IPS-15b (cell line): ENCODE data around the gene USP22.

Experiments used
- H3K27me3 ChIP-seq: one replicate; pipeline ENCODE4 v1.6.1; 2013; ENCODE audit warnings: low read length; ENCODE audit not compliant: control insufficient read depth, insufficient read depth
- H3K36me3 ChIP-seq: one replicate; pipeline ENCODE4 v1.6.1; 2013; ENCODE audit warnings: low read length; ENCODE audit not compliant: control insufficient read depth, insufficient read depth
- H3K4me1 ChIP-seq: one replicate; pipeline ENCODE4 v1.6.1; 2013; ENCODE audit warnings: mild to moderate bottlenecking, low read length; ENCODE audit not compliant: control insufficient read depth, insufficient read depth
- H3K4me3 ChIP-seq: one replicate; pipeline ENCODE4 v1.5.1; 2013; ENCODE audit warnings: low read depth, low read length
- H3K9ac ChIP-seq: one replicate; pipeline ENCODE4 v1.6.1; 2013; ENCODE audit warnings: low read depth, mild to moderate bottlenecking, low read length
- H3K9me3 ChIP-seq: one replicate; pipeline ENCODE4 v1.6.1; 2013; ENCODE audit warnings: mild to moderate bottlenecking, low read length; ENCODE audit not compliant: control insufficient read depth, insufficient read depth

The USP22 gene

GRCh38 chr17:21016826-21017225, 26.0 kb downstream of the USP22 start:
- Histone ChIP-seq H3K9me3 (no peaks in the 10 kb centered on the region), H3K9ac (no peak overlapping the region), H3K27me3 (no peaks in the 10 kb centered on the region), H3K4me3 (no peak overlapping the region), H3K4me1 (no peaks in the 10 kb centered on the region), H3K36me3 (peaks cover 93% of the 10 kb centered on the region)

DNA sequence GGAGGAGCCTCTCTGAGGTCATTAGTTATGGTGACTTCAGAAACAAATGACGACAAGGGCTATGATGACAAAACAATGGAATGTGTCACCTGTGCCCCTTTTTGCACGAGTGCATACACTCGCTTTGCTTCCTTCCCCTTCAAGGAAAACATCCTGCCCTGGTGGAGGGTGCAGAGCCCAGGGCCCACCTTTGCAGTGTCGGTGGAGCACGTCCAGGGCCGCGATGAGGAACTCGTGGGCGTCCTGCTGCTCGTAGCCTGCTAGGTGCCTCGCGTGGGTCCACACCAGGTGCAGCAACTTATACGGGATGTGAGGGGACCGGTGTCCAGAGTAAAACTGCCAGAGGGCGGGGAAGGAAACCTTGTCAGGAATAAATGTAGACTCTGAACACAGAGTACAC, 27.2 kb downstream of the USP22 start:
- no peak overlapping the region for H3K4me3 ChIP-seq
- no peak overlapping the region for H3K9ac ChIP-seq
- H3K27me3 ChIP-seq, result no peaks in the 10 kb centered on the region
- H3K4me1 ChIP-seq, result no peaks in the 10 kb centered on the region
- no peaks in the 10 kb centered on the region for H3K9me3 ChIP-seq
- H3K36me3 ChIP-seq, result peaks cover 95% of the 10 kb centered on the region

- Histone ChIP-seq H3K36me3 (peaks cover 95% of the 10 kb centered on the region), H3K9ac (no peak overlapping the region), H3K4me1 (no peaks in the 10 kb centered on the region), H3K9me3 (no peaks in the 10 kb centered on the region), H3K4me3 (no peak overlapping the region), H3K27me3 (no peaks in the 10 kb centered on the region)
These were observed 28.3 kb downstream of the USP22 start for GRCh38 chr17:21014498-21014897.

DNA sequence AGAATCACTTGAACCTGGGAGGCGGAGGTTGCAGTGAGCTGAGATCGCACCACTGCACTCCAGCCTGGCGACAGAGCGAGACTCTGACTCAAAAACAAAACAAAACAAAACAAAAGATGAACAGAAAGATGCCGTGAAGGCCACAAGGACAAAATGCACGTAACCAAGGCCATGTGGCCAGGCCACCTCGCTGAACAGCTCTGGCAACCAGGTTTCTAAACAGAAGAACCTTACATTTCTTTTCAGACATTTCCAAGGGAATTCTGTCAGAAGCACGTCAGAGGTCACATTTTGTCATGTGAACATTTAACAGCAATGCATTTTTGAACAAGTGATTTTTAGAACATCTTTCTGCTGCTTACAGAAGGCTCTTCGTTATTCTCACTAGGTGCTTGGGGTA, 28.8 kb downstream of the USP22 start:
- Histone ChIP-seq H3K9me3 (no peaks in the 10 kb centered on the region), H3K27me3 (no peaks in the 10 kb centered on the region), H3K4me1 (no peaks in the 10 kb centered on the region), H3K4me3 (no peak overlapping the region), H3K9ac (no peak overlapping the region), H3K36me3 (peaks cover 89% of the 10 kb centered on the region)

- Histone ChIP-seq H3K4me1 (no peaks in the 10 kb centered on the region), H3K27me3 (no peaks in the 10 kb centered on the region), H3K9ac (no peak overlapping the region), H3K9me3 (no peaks in the 10 kb centered on the region), H3K4me3 (no peak overlapping the region), H3K36me3 (peaks cover 85% of the 10 kb centered on the region)
These were observed 30.1 kb downstream of the USP22 start for GRCh38 chr17:21012736-21013135.

- Histone ChIP-seq H3K27me3 (no peaks in the 10 kb centered on the region), H3K36me3 (peaks cover 81% of the 10 kb centered on the region), H3K9me3 (no peaks in the 10 kb centered on the region), H3K9ac (no peak overlapping the region), H3K4me3 (no peak overlapping the region), H3K4me1 (no peaks in the 10 kb centered on the region)
These were observed 31.9 kb downstream of the USP22 start for GRCh38 chr17:21010705-21011596.

DNA sequence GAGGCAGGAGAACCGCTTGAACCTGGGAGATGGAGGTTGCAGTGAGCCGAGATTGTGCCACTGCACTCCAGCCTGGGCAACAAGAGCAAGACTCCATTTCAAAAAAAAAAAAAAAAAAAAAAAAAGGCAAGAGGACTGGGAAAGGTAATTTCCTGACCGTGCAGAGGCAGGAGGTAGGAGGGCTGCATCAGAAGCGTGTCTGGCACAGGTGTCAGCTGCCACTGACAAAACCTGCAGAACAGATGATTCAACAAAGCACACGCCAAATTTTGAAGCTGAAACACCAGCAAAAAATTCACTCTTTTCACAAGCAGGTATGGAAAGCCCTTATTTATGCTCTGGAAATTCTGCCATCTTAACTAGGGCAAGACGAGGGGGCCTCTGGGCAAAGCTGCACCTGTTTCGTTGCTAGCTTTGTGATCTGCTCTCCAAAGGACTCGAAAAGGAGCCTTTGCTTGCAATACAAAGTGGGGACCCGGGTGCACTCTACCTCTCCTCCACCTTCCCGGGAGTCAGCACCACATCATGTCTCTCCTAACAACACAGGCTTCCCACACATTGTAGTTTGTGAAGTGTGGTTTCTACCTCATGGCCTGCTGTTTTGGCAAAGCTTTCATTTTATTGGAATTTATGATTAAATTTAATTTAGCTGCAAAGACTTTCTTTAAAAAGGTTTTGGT, 33.7 kb downstream of the USP22 start:
- no peak overlapping the region for H3K4me3 ChIP-seq
- H3K4me1 ChIP-seq, result no peaks in the 10 kb centered on the region
- no peaks in the 10 kb centered on the region for H3K27me3 ChIP-seq
- no peak overlapping the region for H3K9ac ChIP-seq
- no peaks in the 10 kb centered on the region for H3K9me3 ChIP-seq
- peaks cover 82% of the 10 kb centered on the region for H3K36me3 ChIP-seq

GRCh38 chr17:21008160-21008915, 34.5 kb downstream of the USP22 start:
- H3K4me1 ChIP-seq, result no peaks in the 10 kb centered on the region
- H3K9me3 ChIP-seq, result no peaks in the 10 kb centered on the region
- H3K9ac ChIP-seq, result no peak overlapping the region
- H3K4me3 ChIP-seq, result no peak overlapping the region
- peaks cover 84% of the 10 kb centered on the region for H3K36me3 ChIP-seq
- no peaks in the 10 kb centered on the region for H3K27me3 ChIP-seq

DNA sequence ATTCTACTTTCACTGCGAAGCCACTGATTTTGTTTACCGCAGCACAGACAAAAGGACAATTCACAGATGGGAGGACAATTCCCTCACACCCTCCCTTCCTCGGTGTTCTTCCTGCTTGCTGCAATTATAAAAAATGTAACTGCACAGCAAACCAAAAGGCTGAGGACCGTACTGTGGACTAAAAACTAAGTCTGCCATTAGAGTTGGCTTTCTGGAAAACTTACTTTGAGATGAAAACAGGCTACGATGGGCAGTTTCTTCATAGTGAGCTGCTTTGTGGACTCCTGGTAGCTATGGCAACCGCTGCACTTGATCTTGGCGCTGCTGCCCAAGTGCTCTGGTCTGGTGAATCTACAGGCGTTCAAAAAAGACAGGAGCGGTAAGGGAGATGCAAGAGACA, 35.2 kb downstream of the USP22 start:
- peaks cover 83% of the 10 kb centered on the region for H3K36me3 ChIP-seq
- no peaks in the 10 kb centered on the region for H3K4me1 ChIP-seq
- H3K4me3 ChIP-seq, result no peak overlapping the region
- H3K27me3 ChIP-seq, result no peaks in the 10 kb centered on the region
- no peaks in the 10 kb centered on the region for H3K9me3 ChIP-seq
- no peak overlapping the region for H3K9ac ChIP-seq

DNA sequence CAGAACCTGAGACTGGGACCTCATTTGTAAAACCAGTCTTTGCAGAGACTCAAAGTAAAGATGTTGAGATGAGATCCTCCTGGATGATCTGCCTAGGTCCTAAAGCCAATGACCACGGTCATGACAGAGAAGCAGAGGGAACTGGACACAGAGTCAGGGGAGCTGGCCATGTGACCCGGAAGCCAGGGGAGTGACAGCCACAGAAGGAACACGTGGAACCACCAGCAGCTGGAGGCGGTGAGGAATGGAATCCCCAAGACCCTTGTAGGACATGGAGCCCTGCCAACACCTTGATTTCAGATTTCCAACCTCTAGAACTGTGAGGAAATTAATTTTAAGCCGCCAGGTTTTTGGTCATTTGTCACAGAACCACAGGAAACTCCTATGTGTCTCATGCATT, 37.0 kb downstream of the USP22 start:
- peaks cover 78% of the 10 kb centered on the region for H3K36me3 ChIP-seq
- H3K4me1 ChIP-seq, result no peaks in the 10 kb centered on the region
- no peak overlapping the region for H3K4me3 ChIP-seq
- H3K9ac ChIP-seq, result no peak overlapping the region
- no peaks in the 10 kb centered on the region for H3K9me3 ChIP-seq
- H3K27me3 ChIP-seq, result no peaks in the 10 kb centered on the region

GRCh38 chr17:21005367-21005766, 37.4 kb downstream of the USP22 start:
- Histone ChIP-seq H3K9me3 (no peaks in the 10 kb centered on the region), H3K4me1 (no peaks in the 10 kb centered on the region), H3K9ac (no peak overlapping the region), H3K27me3 (no peaks in the 10 kb centered on the region), H3K4me3 (no peak overlapping the region), H3K36me3 (peaks cover 78% of the 10 kb centered on the region)
